DMS79 treated with DMSO at 0.1 percent for 48 hours (cell line): Measurements from ENCODE around the gene NBPF20.
"Not testable (repeated sequence)": the region's sequence is repeated elsewhere in the genome, so short reads cannot be mapped to it uniquely, and the experiment has no call there.

Experiments used
- DNase-seq: peaks from one replicate; lab custom pipeline; 2025; lab: John Stamatoyannopoulos, UW

Gene NBPF20

GRCh38 chr1:145425436-145426029 is at the start of gene NBPF20:
TSS of gene NBPF20 (minus strand) at chr1:145425603. CDS start at chr1:145405272, 20,331 bp downstream.
- DNase-seq, result peak; percentile 70

- not testable (repeated sequence) for DNase-seq
Observed at GRCh38 chr1:145474837-145475368, 49.5 kb upstream of the NBPF20 start.

- DNase-seq, result not testable (repeated sequence)
Observed at GRCh38 chr1:145472731-145473130, 47.3 kb upstream of the NBPF20 start.

GRCh38 chr1:145471365-145471764 is 46.0 kb upstream of the NBPF20 start:
- DNase-seq, result not testable (repeated sequence)

- peak; percentile 93 for DNase-seq
Observed at GRCh38 chr1:145465405-145466144, 40.2 kb upstream of the NBPF20 start.

- not testable (repeated sequence) for DNase-seq
Observed at GRCh38 chr1:145464708-145465336, 39.4 kb upstream of the NBPF20 start.

- DNase-seq, result not testable (repeated sequence)
Observed at GRCh38 chr1:145464017-145464416, 38.6 kb upstream of the NBPF20 start.

- DNase-seq, result not testable (repeated sequence)
Observed at GRCh38 chr1:145460684-145461083, 35.3 kb upstream of the NBPF20 start.

- DNase-seq, result not testable (repeated sequence)
Observed at GRCh38 chr1:145460048-145460447, 34.6 kb upstream of the NBPF20 start.

- not testable (repeated sequence) for DNase-seq
Observed at GRCh38 chr1:145459591-145459990, 34.2 kb upstream of the NBPF20 start.

- not testable (repeated sequence) for DNase-seq
Observed at GRCh38 chr1:145459063-145459462, 33.7 kb upstream of the NBPF20 start.

GRCh38 chr1:145454824-145455177 is 29.4 kb upstream of the NBPF20 start:
- DNase-seq, result not testable (repeated sequence)

- not testable (repeated sequence) for DNase-seq
Observed at GRCh38 chr1:145453873-145454823, 28.7 kb upstream of the NBPF20 start.

GRCh38 chr1:145452506-145452905 is 27.1 kb upstream of the NBPF20 start:
- not testable (repeated sequence) for DNase-seq

- not testable (repeated sequence) for DNase-seq
Observed at GRCh38 chr1:145451914-145452313, 26.5 kb upstream of the NBPF20 start.

- DNase-seq, result not testable (repeated sequence)
Observed at GRCh38 chr1:145445219-145445618, 19.8 kb upstream of the NBPF20 start.

GRCh38 chr1:145442340-145442739 is 16.9 kb upstream of the NBPF20 start:
- DNase-seq, result not testable (repeated sequence)

GRCh38 chr1:145431363-145432256 is 6.2 kb upstream of the NBPF20 start:
- DNase-seq, result not testable (repeated sequence)

GRCh38 chr1:145430830-145431229 is 5.4 kb upstream of the NBPF20 start:
- DNase-seq, result not testable (repeated sequence)

GRCh38 chr1:145429329-145429728 is 3.9 kb upstream of the NBPF20 start:
- DNase-seq, result not testable (repeated sequence)
